Renal cortex interstitium (tissue), 11 donors: ENCODE measurements around the gene AGAP5. TPM values are rescaled to one million over a fixed set of nuclear protein-coding genes. Genes with fewer than 3 reads are reported as not detected.

ENCODE experiments used
- DNase-seq, 11 donors: peaks; one replicate each; pipeline ENCODE4 v3.0.0-alpha.2; 2013; ENCODE audit warnings: low read depth in 9 of 11, low spot score in 4 of 11; ENCODE audit errors: extremely low read depth in 1 of 11
- polyA plus RNA-seq, 3 donors: library from polyadenylated mRNA; unstranded; fragments of 120-200 nt; gene quantifications; one replicate each; pipeline ENCODE4 v1.2.1, GENCODE V29; 2013; ENCODE audit not compliant: insufficient read length in 3 of 3

AGAP5 gene
- polyA plus RNA-seq, 3 donors, result 11.2 to 31.3 (median 14.8) TPM

DNA sequence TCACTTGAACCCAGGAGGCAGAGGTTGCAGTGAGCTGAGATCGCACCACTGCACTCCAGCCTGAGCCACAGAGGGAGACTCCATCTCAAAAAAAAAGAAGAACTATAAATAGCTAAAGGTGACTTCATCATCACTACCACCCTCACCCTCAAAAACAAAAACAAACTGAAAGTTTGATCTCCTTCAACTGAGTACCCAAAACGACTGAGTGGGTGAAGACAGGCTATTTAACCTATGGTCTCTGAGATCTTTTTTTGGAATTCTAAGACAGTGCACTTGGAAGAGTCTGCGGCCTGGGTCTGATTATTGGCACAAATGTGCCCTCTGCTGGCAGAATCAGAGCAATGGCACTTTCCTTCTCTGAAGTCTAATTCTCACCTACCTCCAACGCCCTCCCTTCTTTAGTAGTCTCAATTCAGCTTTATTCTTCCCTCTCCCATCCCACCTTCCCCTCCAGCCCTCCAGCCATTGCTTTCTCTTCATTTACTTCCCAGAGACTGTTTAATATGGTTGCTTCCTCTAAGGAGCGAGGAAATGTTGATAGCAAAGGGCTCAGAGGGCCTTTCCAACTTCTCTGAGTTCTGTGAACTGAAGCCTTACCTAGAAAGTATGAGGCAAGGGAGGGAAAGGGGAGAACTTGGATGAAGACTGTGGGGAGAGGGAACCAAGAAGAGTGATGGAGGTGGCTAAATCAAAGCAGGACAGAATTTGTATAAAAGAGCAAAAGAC lies 53.7 kb downstream of the AGAP5 start:
- peak in 7 of 11 donors; percentile 49 to 63 (median 58) for DNase-seq

DNA sequence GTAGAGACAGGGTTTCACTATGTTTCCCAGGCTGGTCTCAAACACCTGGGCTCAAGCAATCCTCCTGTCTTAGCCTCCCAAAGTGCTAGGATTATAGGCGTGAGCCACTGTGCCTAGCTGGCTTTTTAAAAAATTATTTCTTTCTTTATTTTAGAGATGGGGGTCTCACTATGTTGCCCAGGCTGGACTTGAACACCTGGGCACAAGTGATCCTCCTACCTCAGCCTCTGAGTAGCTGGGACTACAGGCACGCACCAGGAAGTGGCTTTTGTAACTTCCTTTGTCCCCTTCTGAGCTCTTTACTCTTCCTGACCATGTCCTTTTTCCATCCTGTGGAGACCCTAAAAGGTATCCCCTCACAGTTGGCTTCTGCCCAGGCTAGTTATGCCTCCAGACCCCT lies 54.5 kb downstream of the AGAP5 start:
- DNase-seq, result no peak

DNA sequence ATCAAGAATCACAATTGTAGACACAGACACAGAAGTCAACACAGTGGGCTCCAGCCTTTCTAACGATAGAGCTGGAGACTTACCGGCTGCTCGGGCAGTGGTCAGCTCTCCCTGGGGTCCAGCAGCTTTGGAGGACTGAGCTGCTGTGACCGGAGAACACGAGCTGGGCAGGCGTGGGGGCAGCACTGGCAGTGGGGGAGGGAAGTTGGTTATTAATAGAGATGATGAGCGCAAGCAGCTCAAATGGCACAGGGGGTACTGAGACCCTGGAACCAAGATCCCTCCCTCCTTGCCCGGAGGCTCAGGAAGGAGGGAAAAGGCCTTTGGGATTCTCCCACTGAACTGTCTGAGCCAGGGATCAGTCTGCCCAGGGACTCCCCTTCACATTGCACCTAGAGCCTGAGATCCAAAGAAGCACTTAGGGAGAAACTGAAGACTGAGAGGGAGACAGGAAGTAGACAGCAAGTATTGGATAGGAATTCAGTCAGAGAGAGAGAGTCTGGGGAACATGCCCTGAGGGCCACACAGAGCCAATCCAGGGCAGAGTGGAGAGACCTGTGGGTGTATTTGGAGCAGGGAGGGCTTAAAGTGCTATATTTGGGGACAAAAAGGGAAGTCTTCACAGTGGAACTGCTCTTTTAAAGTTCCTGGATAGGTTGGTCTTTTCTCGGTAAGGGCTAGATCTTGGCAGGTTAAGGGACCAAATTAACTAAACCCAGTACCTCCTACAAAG lies 56.4 kb downstream of the AGAP5 start, which contains the start of gene MYOZ1:
Gene MYOZ1, minus strand, starts transcription at position 147 of the 733 bp plus-strand sequence. CDS start 1,457 bp downstream, outside the sequence.
- DNase-seq, result no peak

DNA sequence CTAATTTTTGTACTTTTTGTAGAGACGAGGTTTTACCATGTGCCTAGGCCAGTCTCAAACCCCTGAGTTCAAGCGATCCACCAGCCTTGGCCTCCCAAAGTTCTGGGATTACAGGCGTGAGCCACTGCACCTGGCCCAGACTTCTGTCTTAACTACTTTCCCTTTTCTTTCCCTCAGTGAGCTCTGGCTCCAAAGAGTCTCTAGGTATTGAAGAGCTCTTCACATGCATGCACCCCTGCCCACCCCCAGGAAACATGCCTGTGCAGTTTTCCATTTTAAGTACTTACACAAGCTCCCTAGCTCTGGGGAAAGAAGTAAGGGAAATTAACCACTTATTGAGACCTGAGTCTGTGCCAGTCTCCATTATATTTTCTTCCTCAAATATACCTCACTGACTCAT lies 58.6 kb downstream of the AGAP5 start:
- no peak for DNase-seq

DNA sequence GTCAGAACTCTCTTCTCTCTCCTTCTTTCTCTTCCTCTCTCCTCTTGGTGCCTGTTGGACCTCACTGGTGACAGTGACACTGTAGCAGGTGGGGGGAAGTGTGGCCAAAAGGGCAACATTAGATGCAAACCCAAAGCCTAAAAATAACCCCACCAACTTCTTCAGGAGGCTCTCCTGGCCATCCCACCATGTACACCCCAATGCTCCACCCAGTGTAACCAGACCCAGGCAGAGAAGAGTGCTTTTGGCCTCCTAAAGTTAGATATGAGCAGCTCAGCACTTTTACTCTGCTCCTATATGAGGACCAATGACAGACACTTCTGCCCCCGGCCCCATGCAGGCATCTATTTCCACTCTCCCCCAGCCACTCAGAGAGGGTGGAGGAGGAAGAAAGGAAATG lies 62.1 kb downstream of the AGAP5 start:
- no peak for DNase-seq

DNA sequence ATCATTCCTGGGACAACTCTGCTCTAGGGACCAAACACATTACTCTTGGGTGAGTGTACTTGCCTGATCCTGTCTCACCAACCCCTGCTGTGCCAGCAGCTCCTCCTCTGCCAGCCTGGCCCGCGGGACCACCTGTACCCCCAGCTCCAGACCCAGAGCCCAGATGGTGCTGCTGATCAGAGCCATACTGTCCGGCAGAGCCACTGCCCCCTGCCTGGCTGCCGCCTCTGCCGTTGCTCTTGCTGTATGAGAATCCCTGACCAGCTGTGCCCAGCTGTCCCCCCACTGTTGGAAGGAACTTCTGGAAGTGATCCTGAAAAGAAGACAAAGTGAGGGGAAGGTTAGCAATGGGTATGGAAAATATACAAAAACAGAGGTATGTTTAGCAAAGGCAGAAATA lies 63.5 kb downstream of the AGAP5 start:
- no peak for DNase-seq

DNA sequence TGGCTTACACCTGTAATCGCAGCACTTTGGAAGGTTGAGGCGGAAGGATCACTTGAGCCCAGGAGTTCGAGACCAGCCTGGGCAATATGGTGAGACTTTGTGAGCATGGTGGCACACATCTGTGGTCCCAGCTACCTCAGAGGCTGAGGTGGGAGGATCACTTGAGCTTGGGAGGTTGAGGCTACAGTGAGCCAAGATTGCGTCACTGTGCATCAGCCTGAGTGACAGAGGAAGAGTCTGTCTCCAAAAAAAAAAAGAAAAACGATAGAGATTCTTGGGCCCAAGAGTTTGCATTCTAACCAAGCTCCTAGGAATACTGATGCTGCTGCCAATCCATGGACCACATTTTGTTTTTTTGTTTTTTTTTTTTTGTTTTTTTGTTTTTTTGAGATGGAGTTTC lies 68.7 kb downstream of the AGAP5 start:
- DNase-seq, result no peak

DNA sequence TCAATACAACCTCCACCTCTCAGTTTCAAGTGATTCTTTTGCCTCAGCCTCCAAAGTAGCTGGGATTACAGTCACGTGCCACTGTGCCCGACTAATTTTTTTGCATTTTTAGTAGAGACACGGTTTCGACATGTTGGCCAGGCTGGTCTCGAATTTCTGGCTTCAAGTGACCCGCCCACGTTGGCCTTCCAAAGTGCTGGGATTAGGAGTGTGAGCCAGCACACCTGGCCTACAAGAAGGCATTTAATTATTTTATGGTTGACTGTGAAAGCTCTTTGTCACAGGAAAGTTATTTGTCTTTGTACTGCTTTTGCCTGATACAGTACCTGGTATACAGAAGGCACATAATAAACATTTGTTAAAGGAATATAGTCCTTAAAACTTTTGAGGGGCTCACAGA lies 69.5 kb downstream of the AGAP5 start:
- DNase-seq, result no peak

DNA sequence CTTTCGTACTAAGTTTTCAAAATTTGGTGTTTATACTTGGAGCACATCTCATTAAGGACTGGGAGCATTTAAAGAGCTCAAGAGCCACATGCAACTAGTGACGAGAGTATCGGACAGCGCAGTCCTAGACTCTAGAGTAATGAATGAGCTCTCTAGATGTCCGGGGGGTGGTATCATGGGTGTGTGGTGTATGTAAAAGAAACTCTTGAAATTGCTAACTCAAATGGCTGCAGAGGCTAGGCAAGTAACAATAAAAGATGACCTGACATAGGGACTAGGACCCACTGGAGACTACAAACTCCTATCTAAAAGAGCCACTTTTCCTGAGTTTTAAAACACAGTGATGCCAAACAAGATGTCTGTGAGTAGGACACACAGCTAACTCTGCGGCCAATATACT lies 70.6 kb downstream of the AGAP5 start:
- DNase-seq, result no peak

DNA sequence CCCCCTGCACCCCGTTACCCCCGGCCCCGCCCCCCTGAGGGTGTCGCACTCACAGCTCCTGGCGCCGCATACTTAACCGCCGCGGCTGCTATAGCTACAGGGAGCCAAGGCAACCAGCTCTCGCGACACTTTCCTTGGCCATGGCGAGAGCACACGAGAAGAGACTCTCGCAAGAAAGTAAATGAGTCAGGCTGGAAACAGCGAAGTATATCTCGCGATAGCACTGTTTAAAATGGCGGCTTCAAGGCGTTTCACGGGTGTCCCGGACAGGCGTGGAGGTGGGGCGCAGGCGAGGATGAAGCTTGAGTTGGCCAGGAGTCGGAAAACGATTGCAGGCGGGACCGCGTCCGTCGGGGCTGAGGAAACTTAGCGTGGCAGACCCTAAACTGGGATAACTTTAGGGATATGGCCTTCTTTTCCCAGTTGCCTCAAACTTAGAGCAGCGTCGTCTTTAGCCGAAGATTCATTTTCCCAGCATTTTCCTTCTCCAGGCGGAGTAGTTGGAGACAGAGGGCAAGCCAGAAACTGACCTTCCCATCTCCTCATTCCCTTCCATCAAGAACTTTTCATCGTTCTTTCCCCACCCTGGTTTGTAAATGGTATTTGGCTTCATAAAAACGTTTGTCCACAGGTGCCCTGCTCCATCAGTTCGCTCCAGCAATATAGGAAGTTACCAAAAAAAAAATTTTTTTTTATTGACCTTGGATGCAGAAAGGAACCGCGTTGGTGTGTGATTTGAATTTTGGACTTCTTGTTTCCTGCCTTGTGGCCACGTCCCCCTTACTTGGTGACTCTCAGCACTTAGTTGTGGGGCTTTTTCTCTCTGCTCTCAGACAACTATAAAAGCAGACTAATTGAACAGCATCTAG lies 71.8 kb downstream of the AGAP5 start:
- peak; percentile 97 to 99 (median 98) for DNase-seq

DNA sequence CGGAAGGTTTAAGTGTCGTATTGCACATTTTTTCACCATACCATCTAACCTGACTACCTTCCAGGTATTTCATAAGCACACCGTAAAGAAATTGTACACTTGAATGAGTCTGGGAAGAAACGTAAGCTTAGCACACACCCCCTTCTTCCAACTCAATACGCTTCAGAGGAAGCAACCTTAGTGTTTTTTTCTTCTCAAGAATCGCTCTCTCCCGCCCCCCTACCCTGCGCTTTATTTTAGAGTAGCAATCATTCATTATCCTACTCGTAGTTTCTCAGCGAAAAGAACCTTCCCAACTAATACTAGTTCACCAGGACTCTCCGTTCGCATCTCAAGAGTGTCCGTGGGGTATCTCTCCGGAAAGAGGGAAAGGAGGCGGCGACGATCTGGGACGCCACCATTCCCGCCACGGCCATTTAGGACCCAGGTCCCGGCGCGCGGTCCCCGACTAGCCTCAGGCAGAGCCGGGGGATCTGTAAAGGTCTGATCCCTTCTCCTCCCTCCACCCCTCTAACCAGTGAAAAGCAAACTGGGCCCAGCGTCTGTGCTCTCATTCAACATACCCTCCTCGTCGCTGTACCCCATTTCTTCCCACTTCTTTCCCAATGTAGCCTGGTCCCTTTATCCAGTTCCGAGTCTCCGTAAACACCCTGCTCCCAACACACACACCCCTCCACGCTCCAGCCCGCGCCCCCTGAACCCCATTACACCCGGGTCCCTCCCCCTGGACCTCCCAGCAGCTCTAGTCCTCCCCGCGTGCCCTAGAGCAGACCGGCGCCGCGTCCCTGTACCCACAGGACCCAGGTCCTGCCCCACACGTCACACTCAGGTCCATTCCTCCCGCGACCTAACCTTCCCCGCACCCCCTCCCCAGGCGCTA lies 72.7 kb downstream of the AGAP5 start:
- peak in 6 of 11 donors; percentile 40 to 60 (median 49) for DNase-seq

Other genes with a start within 250 kb of the AGAP5 start
- gene PPP3CB, start 202.1 kb downstream of the AGAP5 start, polyA plus RNA-seq, result 10 to 100 TPM; 60.1 to 66.2 (median 64.0) TPM
- gene USP54, start 106.8 kb downstream of the AGAP5 start, polyA plus RNA-seq, result 10 to 100 TPM; 34.1 to 45.7 (median 39.6) TPM
- gene MYOZ1, start 56.6 kb downstream of the AGAP5 start, polyA plus RNA-seq, result 1 to 10 TPM; 4.8 to 5.4 (median 5.0) TPM
- gene SYNPO2L, start 42.1 kb downstream of the AGAP5 start, polyA plus RNA-seq, result 1 to 10 TPM in 1 of 3 donors, under 1 TPM in 2; 0.28 to 1.6 (median 0.50) TPM
- 10 to 100 TPM; 65.6 to 69.4 (median 67.0) TPM for gene SEC24C, start 46.3 kb upstream of the AGAP5 start, polyA plus RNA-seq
- 10 to 100 TPM; 47.2 to 52.5 (median 50.0) TPM for gene CHCHD1, start 83.9 kb upstream of the AGAP5 start, polyA plus RNA-seq
- 100 to 1,000 TPM in 2 of 3 donors, 10 to 100 TPM in 1; 85.0 to 137 (median 100) TPM for gene ZSWIM8, start 87.5 kb upstream of the AGAP5 start, polyA plus RNA-seq
- gene NDST2, start 113.5 kb upstream of the AGAP5 start, polyA plus RNA-seq, result 10 to 100 TPM; 31.9 to 34.5 (median 32.5) TPM
- gene CAMK2G, start 176.4 kb upstream of the AGAP5 start, polyA plus RNA-seq, result 10 to 100 TPM; 23.2 to 29.7 (median 23.6) TPM
- 10 to 100 TPM; 14.8 to 30.2 (median 15.6) TPM for gene PLAU, start 213.0 kb upstream of the AGAP5 start, polyA plus RNA-seq